ENCODE measurements around the gene CAPN8. TPM values are rescaled to one million over a fixed set of nuclear protein-coding genes. Genes with fewer than 3 reads are reported as not detected.

The CAPN8 gene
- polyA plus RNA-seq, 1 of the 3 experiments (the other 2 are of a cell fraction), result not detected

DNA sequence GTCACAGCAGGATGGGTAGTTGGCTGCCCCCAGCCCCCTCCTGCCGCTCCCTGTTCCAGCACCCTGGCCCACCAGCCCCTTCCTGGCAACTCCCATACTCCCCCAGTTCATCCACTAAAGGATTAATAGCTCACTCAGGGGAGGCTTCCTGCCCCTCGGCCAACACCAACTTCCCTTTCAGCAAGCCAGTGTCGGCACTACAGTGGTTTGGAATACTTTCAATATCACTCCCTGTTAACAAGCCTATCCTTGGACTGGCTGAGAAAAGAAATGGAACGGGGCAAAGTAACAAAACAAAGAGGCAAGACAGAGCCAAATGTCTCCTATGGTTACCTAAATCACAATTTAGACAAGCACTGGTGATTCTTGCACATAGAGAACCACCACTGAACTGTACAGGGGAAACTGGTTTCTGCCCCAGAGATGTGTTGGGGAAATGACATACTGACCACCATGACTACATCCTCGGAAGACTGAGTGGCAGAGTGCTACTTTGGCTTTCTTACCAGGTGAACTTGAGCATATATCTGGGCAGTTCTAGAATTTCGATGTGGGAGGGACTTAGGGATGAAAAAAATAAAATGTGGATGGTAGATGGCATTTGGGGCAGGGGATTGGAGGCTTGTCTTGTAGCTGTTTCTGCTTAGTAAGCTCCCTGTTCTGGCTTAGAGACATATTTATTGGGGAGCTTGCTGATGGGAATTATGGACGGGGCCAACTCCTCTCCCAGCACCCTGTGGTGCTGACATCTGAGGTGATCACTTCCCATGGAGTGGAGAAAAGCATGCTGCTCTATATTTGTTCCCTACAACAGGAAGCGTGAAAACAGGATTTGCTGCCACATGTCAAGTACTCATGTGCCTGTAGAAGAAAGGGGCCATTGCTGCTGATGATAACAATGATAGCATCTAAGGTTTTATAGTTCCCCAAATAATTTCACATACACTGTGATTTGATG is 39.7 kb upstream of the CAPN8 start:
- no peak overlapping the region for H3K4me3 ChIP-seq (ENCODE audit: low read depth in 2 of 2, low read length in 1 of 2)
- POLR2A ChIA-PET, result no interaction called here
- H3K9ac ChIP-seq, result peak overlapping the region; percentile 1; the same call in 1 of the 2 replicates
- no peaks in the 10 kb centered on the region for H3K36me3 ChIP-seq (replicated peaks in 1 of 2; ENCODE audit: control insufficient read depth in 1 of 2, insufficient read depth in 2 of 2, low read length in 1 of 2)
- no peaks in the 10 kb centered on the region for H4K20me1 ChIP-seq (ENCODE audit: insufficient read depth)
- H3F3A ChIP-seq (replicated peaks; ENCODE audit: insufficient read depth), result peaks cover 61% of the 10 kb centered on the region
- H3K9me3 ChIP-seq, result no peaks in the 10 kb centered on the region
- H3K27me3 ChIP-seq (ENCODE audit: insufficient read depth), result no peaks in the 10 kb centered on the region
- peaks cover 10% of the 10 kb centered on the region; the same call in 1 of the 2 replicates for H3K79me2 ChIP-seq (ENCODE audit: insufficient read depth)
- no peak overlapping the region for H2AFZ ChIP-seq (ENCODE audit: low read depth)
- 63% methylated on average over 8 of the region's 8 CpGs for WGBS (ENCODE audit: low lambda C conversion rate)
- CTCF ChIA-PET, result interaction anchor here (1.4 to 5.3 kb wide), 3 partner anchors 9 to 346 kb away, joined by 3 to 35 read pairs (median 5); no protein-coding TSS in a partner anchor
- no peak for DNase-seq
- H3K4me1 ChIP-seq (ENCODE audit: control insufficient read depth in 1 of 2, insufficient read depth in 2 of 2, low read depth in 1 of 2, low read length in 1 of 2), result peaks cover 14 to 71% of the 10 kb centered on the region in 2 experiments; a peak in 3 of 4 replicates
- peak overlapping the region in 1 of 2 experiments; percentile 97; a peak in 3 of 4 replicates for H3K27ac ChIP-seq (ENCODE audit: low read depth in 2 of 2, low read length in 1 of 2)
- H3K9me2 ChIP-seq, result no peaks in the 10 kb centered on the region
- TF ChIP-seq EZH2phosphoT487 (IDR thresholded peaks at IDR 0.05; ENCODE audit: borderline replicate concordance, low read depth), result no peak
- peak overlapping the region; percentile 76 for H3K4me2 ChIP-seq

GRCh38 chr1:223703668-223704013 is 38.1 kb upstream of the CAPN8 start:
- no peak for DNase-seq
- WGBS (ENCODE audit: low lambda C conversion rate), result 54% methylated on average over 1 of the region's 1 CpG
- ChIA-PET POLR2A (no interaction called here), CTCF (interaction anchor here (1.5 kb wide), 1 partner anchor 347 kb away, joined by 5 read pairs; no protein-coding TSS in a partner anchor)
- no peaks in the 10 kb centered on the region for H4K20me1 ChIP-seq (ENCODE audit: insufficient read depth)
- peak overlapping the region; percentile 42; the same call in 1 of the 2 replicates for H3K4me2 ChIP-seq
- H3K4me1 ChIP-seq (ENCODE audit: control insufficient read depth in 1 of 2, insufficient read depth in 2 of 2, low read depth in 1 of 2, low read length in 1 of 2), result peaks cover 14 to 65% of the 10 kb centered on the region in 2 experiments; a peak in 3 of 4 replicates
- H3K9ac ChIP-seq, result no peak overlapping the region
- H2AFZ ChIP-seq (ENCODE audit: low read depth), result no peak overlapping the region
- no peaks in the 10 kb centered on the region for H3K36me3 ChIP-seq (replicated peaks in 1 of 2; ENCODE audit: control insufficient read depth in 1 of 2, insufficient read depth in 2 of 2, low read length in 1 of 2)
- peak overlapping the region in 1 of 2 experiments; percentile 97; a peak in 2 of 4 replicates for H3K27ac ChIP-seq (ENCODE audit: low read depth in 2 of 2, low read length in 1 of 2)
- no peaks in the 10 kb centered on the region for H3K9me3 ChIP-seq
- peaks cover 62% of the 10 kb centered on the region for H3F3A ChIP-seq (replicated peaks; ENCODE audit: insufficient read depth)
- peaks cover 10% of the 10 kb centered on the region; the same call in 1 of the 2 replicates for H3K79me2 ChIP-seq (ENCODE audit: insufficient read depth)
- H3K9me2 ChIP-seq, result no peaks in the 10 kb centered on the region
- H3K4me3 ChIP-seq (ENCODE audit: low read depth in 2 of 2, low read length in 1 of 2), result no peak overlapping the region
- no peaks in the 10 kb centered on the region for H3K27me3 ChIP-seq (ENCODE audit: insufficient read depth)
- TF ChIP-seq ZBTB33 (IDR thresholded peaks at IDR 0.05; ENCODE audit: borderline replicate concordance, low read depth), result no peak
- no peak for TF ChIP-seq RCOR1 (IDR thresholded peaks at IDR 0.05; ENCODE audit: low read length)
- TF ChIP-seq USF1 (IDR thresholded peaks at IDR 0.05; ENCODE audit: borderline replicate concordance, low read depth), result no peak

Measured in SK-N-SH (cell line).